ENCODE data around the gene NYAP1.

The NYAP1 gene

GRCh38 chr7:100457033-100457432 is 26.7 kb upstream of the NYAP1 start:
- DNase-seq (ENCODE audit: low spot score) = no peak

- DNase-seq (ENCODE audit: low spot score) = no peak
Measured at GRCh38 chr7:100464210-100464660, 19.5 kb upstream of the NYAP1 start, which contains the start of gene SPACDR. TSS of gene SPACDR (minus strand) at chr7:100464260. CDS start at chr7:100464025, 235 bp downstream.

GRCh38 chr7:100464791-100465190 is 18.9 kb upstream of the NYAP1 start:
- DNase-seq (ENCODE audit: low spot score) = no peak

GRCh38 chr7:100465299-100465698 is 18.4 kb upstream of the NYAP1 start:
- no peak for DNase-seq (ENCODE audit: low spot score)

GRCh38 chr7:100465702-100466311 is 17.9 kb upstream of the NYAP1 start:
- no peak for DNase-seq (ENCODE audit: low spot score)

GRCh38 chr7:100466653-100467605 is 16.8 kb upstream of the NYAP1 start:
- no peak for DNase-seq (ENCODE audit: low spot score)

GRCh38 chr7:100467638-100468373 is 15.9 kb upstream of the NYAP1 start:
- no peak for DNase-seq (ENCODE audit: low spot score)

- peak; percentile 63 for DNase-seq (ENCODE audit: low spot score)
Measured at GRCh38 chr7:100469227-100470044, 14.3 kb upstream of the NYAP1 start.

GRCh38 chr7:100471021-100471420 is 12.7 kb upstream of the NYAP1 start:
- no peak for DNase-seq (ENCODE audit: low spot score)

GRCh38 chr7:100472121-100472851 is 11.4 kb upstream of the NYAP1 start:
- no peak for DNase-seq (ENCODE audit: low spot score)

GRCh38 chr7:100472854-100473499 is 10.8 kb upstream of the NYAP1 start:
- peak; percentile 47 for DNase-seq (ENCODE audit: low spot score)

GRCh38 chr7:100475549-100475948 is 8.2 kb upstream of the NYAP1 start:
- no peak for DNase-seq (ENCODE audit: low spot score)

GRCh38 chr7:100476101-100476780 is 7.5 kb upstream of the NYAP1 start:
- DNase-seq (ENCODE audit: low spot score) = no peak

- DNase-seq (ENCODE audit: low spot score) = no peak
Measured at GRCh38 chr7:100476903-100477870, 6.5 kb upstream of the NYAP1 start.

- no peak for DNase-seq (ENCODE audit: low spot score)
Measured at GRCh38 chr7:100477871-100478267, 5.9 kb upstream of the NYAP1 start.

- DNase-seq (ENCODE audit: low spot score) = peak; percentile 51
Measured at GRCh38 chr7:100478958-100479660, 4.6 kb upstream of the NYAP1 start, which contains the start of gene TSC22D4. TSS of gene TSC22D4 (minus strand) at chr7:100479214. CDS start at chr7:100478038, 1,176 bp downstream.

- no peak for DNase-seq (ENCODE audit: low spot score)
Measured at GRCh38 chr7:100481466-100481865, 2.3 kb upstream of the NYAP1 start.

GRCh38 chr7:100482728-100483089 is 1.0 kb upstream of the NYAP1 start:
- DNase-seq (ENCODE audit: low spot score) = no peak

All from kidney capillary endothelial cell (primary cell).